Astrocyte (in vitro differentiated cells and primary cell): Measurements from ENCODE around the gene CSNK1E. TPM values are rescaled to one million over a fixed set of nuclear protein-coding genes. Genes with fewer than 3 reads are reported as not detected.

ENCODE experiments used
- DNase-seq: peaks from one replicate; pipeline ENCODE4 v3.0.0-alpha.2; 2010; ENCODE audit warnings: low read depth
- FAIRE-seq: peaks from 2 replicates; lab custom pipeline; 2011; peaks lifted over from hg19 to GRCh38; lab: Jason Lieb, UNC
- H2AFZ ChIP-seq: 2 replicates; pipeline ENCODE4 v1.6.0; 2012; ENCODE audit warnings: low read depth, low read length, inconsistent platforms
- H3K27ac ChIP-seq: 2 replicates; pipeline ENCODE4 v1.5.1; 2011; ENCODE audit warnings: low read depth, low read length, inconsistent platforms
- H3K27me3 ChIP-seq: 2 replicates; pipeline ENCODE4 v1.6.0; 2011; ENCODE audit warnings: low read length, inconsistent platforms; ENCODE audit not compliant: insufficient read depth
- H3K36me3 ChIP-seq: 2 replicates; pipeline ENCODE4 v1.5.1; 2011; ENCODE audit warnings: low read length, inconsistent platforms; ENCODE audit not compliant: insufficient read depth
- H3K4me1 ChIP-seq: 2 replicates; pipeline ENCODE4 v1.5.1; 2011; ENCODE audit warnings: low read length, inconsistent platforms; ENCODE audit not compliant: insufficient read depth
- H3K4me2 ChIP-seq: 2 replicates; pipeline ENCODE4 v1.6.0; 2012; ENCODE audit warnings: low read length, inconsistent platforms
- H3K4me3 ChIP-seq: 2 replicates; pipeline ENCODE4 v1.5.1; 2011; ENCODE audit warnings: low read depth, mild to moderate bottlenecking, low read length, inconsistent platforms; ENCODE audit not compliant: insufficient read depth
- H3K79me2 ChIP-seq: 2 replicates; pipeline ENCODE4 v1.6.0; 2012; ENCODE audit warnings: mild to moderate bottlenecking, low read length, inconsistent platforms; ENCODE audit not compliant: insufficient read depth
- H3K9ac ChIP-seq: 2 replicates; pipeline ENCODE4 v1.6.0; 2012; ENCODE audit warnings: mild to moderate bottlenecking, low read length, inconsistent platforms
- H3K9me3 ChIP-seq: 2 replicates; pipeline ENCODE4 v1.5.1; 2012; ENCODE audit warnings: low read depth, mild to moderate bottlenecking, low read length, inconsistent platforms; ENCODE audit not compliant: insufficient read depth
- H4K20me1 ChIP-seq: 2 replicates; pipeline ENCODE4 v1.6.0; 2012; ENCODE audit warnings: low read length, inconsistent platforms; ENCODE audit not compliant: insufficient read depth
- H3K27ac Mint-ChIP-seq: one replicate; pipeline ENCODE4 v1.8.0; 2021; ENCODE audit warnings: mild to moderate bottlenecking, mixed read lengths; ENCODE audit not compliant: unreplicated experiment
- H3K27me3 Mint-ChIP-seq: one replicate; pipeline ENCODE4 v1.8.0; 2021; ENCODE audit warnings: low read depth, mixed read lengths; ENCODE audit not compliant: unreplicated experiment
- H3K36me3 Mint-ChIP-seq: one replicate; pipeline ENCODE4 v1.8.0; 2021; ENCODE audit warnings: low read depth, mixed read lengths; ENCODE audit not compliant: unreplicated experiment
- H3K4me1 Mint-ChIP-seq: one replicate; pipeline ENCODE4 v1.8.0; 2021; ENCODE audit warnings: low read depth, mixed read lengths; ENCODE audit not compliant: unreplicated experiment
- H3K4me3 Mint-ChIP-seq: one replicate; pipeline ENCODE4 v1.8.0; 2021; ENCODE audit warnings: mild to moderate bottlenecking, moderate library complexity, mixed read lengths; ENCODE audit not compliant: unreplicated experiment
- H3K9me3 Mint-ChIP-seq: one replicate; pipeline ENCODE4 v1.8.0; 2021; ENCODE audit warnings: mild to moderate bottlenecking, mixed read lengths; ENCODE audit not compliant: unreplicated experiment
- EZH2 ChIP-seq: IDR thresholded peaks from 2 replicates; pipeline ENCODE4 v1.6.1; 2012; ENCODE audit warnings: mild to moderate bottlenecking, low read length, inconsistent platforms; ENCODE audit not compliant: insufficient read depth
- total RNA-seq: library from RNA; stranded (reverse); gene quantifications from 2 replicates; pipeline ENCODE4 v1.2.1, GENCODE V29; 2021
- TF ChIP-seq, protein P1 (sequence below): IDR thresholded peaks from 2 replicates; pipeline ENCODE4 v1.5.1; 2011; ENCODE audit warnings: low read depth, mild to moderate bottlenecking, inconsistent platforms, low read length, moderate library complexity; ENCODE audit not compliant: insufficient read depth

CSNK1E gene
- total RNA-seq, 1 donor from 2014 or later = 171 TPM

GRCh38 chr22:38313384-38313955, 3.8 kb downstream of the CSNK1E start:
- Histone ChIP-seq H3K9ac (peak overlapping the region; percentile 100), H3K4me2 (peak overlapping the region; percentile 96), H4K20me1 (peaks cover 80% of the 10 kb centered on the region), H3K9me3 (no peaks in the 10 kb centered on the region), H3K27me3 (no peaks in the 10 kb centered on the region), H2AFZ (no peak overlapping the region), H3K4me1 (peaks cover 71% of the 10 kb centered on the region), H3K27ac (peak overlapping the region; percentile 91), H3K4me3 (peak overlapping the region; percentile 89), H3K36me3 (peaks cover 12% of the 10 kb centered on the region), H3K79me2 (peaks cover 85% of the 10 kb centered on the region)
- peaks cover 10% of the 10 kb centered on the region for H3K36me3 Mint-ChIP-seq
- FAIRE-seq (no peak), DNase-seq (peak; percentile 93)
- H3K4me3 Mint-ChIP-seq = peak overlapping the region; percentile 97
- H3K27ac Mint-ChIP-seq = peak overlapping the region; percentile 68
- peaks cover 58% of the 10 kb centered on the region for H3K4me1 Mint-ChIP-seq
- TF ChIP-seq, protein P1, sequence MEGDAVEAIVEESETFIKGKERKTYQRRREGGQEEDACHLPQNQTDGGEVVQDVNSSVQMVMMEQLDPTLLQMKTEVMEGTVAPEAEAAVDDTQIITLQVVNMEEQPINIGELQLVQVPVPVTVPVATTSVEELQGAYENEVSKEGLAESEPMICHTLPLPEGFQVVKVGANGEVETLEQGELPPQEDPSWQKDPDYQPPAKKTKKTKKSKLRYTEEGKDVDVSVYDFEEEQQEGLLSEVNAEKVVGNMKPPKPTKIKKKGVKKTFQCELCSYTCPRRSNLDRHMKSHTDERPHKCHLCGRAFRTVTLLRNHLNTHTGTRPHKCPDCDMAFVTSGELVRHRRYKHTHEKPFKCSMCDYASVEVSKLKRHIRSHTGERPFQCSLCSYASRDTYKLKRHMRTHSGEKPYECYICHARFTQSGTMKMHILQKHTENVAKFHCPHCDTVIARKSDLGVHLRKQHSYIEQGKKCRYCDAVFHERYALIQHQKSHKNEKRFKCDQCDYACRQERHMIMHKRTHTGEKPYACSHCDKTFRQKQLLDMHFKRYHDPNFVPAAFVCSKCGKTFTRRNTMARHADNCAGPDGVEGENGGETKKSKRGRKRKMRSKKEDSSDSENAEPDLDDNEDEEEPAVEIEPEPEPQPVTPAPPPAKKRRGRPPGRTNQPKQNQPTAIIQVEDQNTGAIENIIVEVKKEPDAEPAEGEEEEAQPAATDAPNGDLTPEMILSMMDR = no peak
- TF ChIP-seq EZH2 = no peak
- H3K27me3 Mint-ChIP-seq = no peaks in the 10 kb centered on the region
- no peaks in the 10 kb centered on the region for H3K9me3 Mint-ChIP-seq

DNA sequence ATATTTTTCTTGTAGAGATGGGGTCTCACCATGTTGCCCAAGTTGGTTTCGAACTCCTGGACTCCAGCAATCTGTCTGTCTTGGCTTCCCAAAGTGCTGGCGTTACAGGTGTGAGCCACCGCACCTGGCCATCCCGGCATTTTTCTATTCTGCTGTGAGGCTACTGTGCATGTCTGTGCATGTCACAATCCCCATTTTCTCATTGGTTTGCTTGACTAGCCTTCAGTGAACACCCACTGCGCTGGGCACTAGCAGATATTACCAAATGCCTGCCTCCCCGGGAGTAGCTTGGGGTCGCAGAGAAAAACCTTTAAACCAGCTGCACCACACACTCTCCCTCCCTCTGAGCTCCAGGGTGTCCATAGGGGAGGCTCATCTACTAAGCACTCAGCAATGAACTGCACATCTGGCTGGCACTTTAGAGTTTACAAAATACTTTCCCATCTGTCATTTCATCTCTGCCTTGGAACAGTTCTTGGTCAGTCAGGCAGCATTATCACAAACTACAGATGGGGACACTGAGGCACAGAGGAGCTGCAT, 4.9 kb downstream of the CSNK1E start:
- peaks cover 60% of the 10 kb centered on the region for H3K4me1 ChIP-seq
- peak overlapping the region; percentile 100 for H3K9ac ChIP-seq
- peaks cover 19% of the 10 kb centered on the region for H3K36me3 ChIP-seq
- H4K20me1 ChIP-seq = peaks cover 92% of the 10 kb centered on the region
- no peaks in the 10 kb centered on the region for H3K9me3 Mint-ChIP-seq
- H3K9me3 ChIP-seq = no peaks in the 10 kb centered on the region
- no peaks in the 10 kb centered on the region for H3K27me3 ChIP-seq
- H3K27ac ChIP-seq = peak overlapping the region; percentile 91
- H3K4me3 Mint-ChIP-seq = no peak overlapping the region
- H3K36me3 Mint-ChIP-seq = peaks cover 11% of the 10 kb centered on the region
- peaks cover 97% of the 10 kb centered on the region for H3K79me2 ChIP-seq
- no peak overlapping the region for H2AFZ ChIP-seq
- DNase-seq (no peak), FAIRE-seq (no peak)
- peaks cover 51% of the 10 kb centered on the region for H3K4me1 Mint-ChIP-seq
- TF ChIP-seq, protein P1 = no peak
- TF ChIP-seq EZH2 = no peak
- no peak overlapping the region for H3K27ac Mint-ChIP-seq
- no peaks in the 10 kb centered on the region for H3K27me3 Mint-ChIP-seq
- H3K4me2 ChIP-seq = peak overlapping the region; percentile 96
- H3K4me3 ChIP-seq = no peak overlapping the region

GRCh38 chr22:38311323-38311620, 6.0 kb downstream of the CSNK1E start:
- no peak overlapping the region for H3K27ac Mint-ChIP-seq
- no peak for FAIRE-seq
- peak overlapping the region; percentile 0 for H3K4me3 ChIP-seq
- no peak for DNase-seq
- peak overlapping the region; percentile 53 for H3K9ac ChIP-seq
- peaks cover 99% of the 10 kb centered on the region for H3K79me2 ChIP-seq
- H3K9me3 Mint-ChIP-seq = no peaks in the 10 kb centered on the region
- peaks cover 100% of the 10 kb centered on the region for H4K20me1 ChIP-seq
- no peaks in the 10 kb centered on the region for H3K27me3 Mint-ChIP-seq
- H3K27me3 ChIP-seq = no peaks in the 10 kb centered on the region
- no peaks in the 10 kb centered on the region for H3K9me3 ChIP-seq
- H2AFZ ChIP-seq = no peak overlapping the region
- TF ChIP-seq, protein P1 = no peak
- no peak for TF ChIP-seq EZH2
- peaks cover 19% of the 10 kb centered on the region for H3K36me3 ChIP-seq
- H3K4me3 Mint-ChIP-seq = no peak overlapping the region
- H3K27ac ChIP-seq = peak overlapping the region; percentile 39
- H3K4me2 ChIP-seq = peak overlapping the region; percentile 57
- H3K4me1 Mint-ChIP-seq = peaks cover 52% of the 10 kb centered on the region
- peaks cover 60% of the 10 kb centered on the region for H3K4me1 ChIP-seq
- peaks cover 11% of the 10 kb centered on the region for H3K36me3 Mint-ChIP-seq
